HL-60 (cell line): ENCODE data around the gene TM7SF3.

Experiments
- CTCF ChIP-seq: IDR thresholded peaks from one replicate; pipeline ENCODE4 v1.5.1; 2011; ENCODE audit warnings: low read length, control low read depth, inconsistent platforms; ENCODE audit not compliant: insufficient read depth
- GABPA ChIP-seq: IDR thresholded peaks from 2 replicates; pipeline ENCODE4 v1.6.1; 2012; ENCODE audit warnings: low read depth
- POLR2AphosphoS5 ChIP-seq: IDR thresholded peaks from 2 replicates; pipeline ENCODE4 v1.6.1; 2012; ENCODE audit warnings: low read depth
- TF ChIP-seq, protein P1 (sequence below): IDR thresholded peaks from 2 replicates; pipeline ENCODE4 v1.6.1; 2012; ENCODE audit warnings: low read depth; ENCODE audit not compliant: insufficient replicate concordance

DNA sequence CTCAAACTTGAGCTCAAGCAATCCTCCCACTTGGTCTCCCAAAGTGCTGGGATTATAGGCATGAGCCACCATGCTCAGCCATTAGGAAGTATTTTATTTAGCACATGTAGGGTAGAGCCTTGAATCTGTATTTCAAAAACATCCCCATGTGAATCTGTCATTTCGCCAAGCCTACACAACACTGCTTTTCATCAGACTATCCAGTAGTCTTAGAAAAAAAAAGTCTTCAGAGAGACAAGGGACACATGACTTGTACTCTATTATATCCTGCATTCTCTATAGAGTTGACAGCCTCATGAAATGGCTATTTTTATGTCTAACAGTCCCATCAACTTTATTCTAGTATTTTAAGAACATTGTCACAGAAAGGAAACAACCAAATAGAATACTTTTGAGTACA is 35.4 kb downstream of the TM7SF3 start:
- no peak for TF ChIP-seq GABPA
- TF ChIP-seq CTCF, result no peak
- TF ChIP-seq, protein P1, sequence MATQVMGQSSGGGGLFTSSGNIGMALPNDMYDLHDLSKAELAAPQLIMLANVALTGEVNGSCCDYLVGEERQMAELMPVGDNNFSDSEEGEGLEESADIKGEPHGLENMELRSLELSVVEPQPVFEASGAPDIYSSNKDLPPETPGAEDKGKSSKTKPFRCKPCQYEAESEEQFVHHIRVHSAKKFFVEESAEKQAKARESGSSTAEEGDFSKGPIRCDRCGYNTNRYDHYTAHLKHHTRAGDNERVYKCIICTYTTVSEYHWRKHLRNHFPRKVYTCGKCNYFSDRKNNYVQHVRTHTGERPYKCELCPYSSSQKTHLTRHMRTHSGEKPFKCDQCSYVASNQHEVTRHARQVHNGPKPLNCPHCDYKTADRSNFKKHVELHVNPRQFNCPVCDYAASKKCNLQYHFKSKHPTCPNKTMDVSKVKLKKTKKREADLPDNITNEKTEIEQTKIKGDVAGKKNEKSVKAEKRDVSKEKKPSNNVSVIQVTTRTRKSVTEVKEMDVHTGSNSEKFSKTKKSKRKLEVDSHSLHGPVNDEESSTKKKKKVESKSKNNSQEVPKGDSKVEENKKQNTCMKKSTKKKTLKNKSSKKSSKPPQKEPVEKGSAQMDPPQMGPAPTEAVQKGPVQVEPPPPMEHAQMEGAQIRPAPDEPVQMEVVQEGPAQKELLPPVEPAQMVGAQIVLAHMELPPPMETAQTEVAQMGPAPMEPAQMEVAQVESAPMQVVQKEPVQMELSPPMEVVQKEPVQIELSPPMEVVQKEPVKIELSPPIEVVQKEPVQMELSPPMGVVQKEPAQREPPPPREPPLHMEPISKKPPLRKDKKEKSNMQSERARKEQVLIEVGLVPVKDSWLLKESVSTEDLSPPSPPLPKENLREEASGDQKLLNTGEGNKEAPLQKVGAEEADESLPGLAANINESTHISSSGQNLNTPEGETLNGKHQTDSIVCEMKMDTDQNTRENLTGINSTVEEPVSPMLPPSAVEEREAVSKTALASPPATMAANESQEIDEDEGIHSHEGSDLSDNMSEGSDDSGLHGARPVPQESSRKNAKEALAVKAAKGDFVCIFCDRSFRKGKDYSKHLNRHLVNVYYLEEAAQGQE, result no peak
- TF ChIP-seq POLR2AphosphoS5, result no peak
